ENCODE data around the gene FNDC10. TPM values are rescaled to one million over a fixed set of nuclear protein-coding genes. Genes with fewer than 3 reads are reported as not detected.
"Not testable (repeated sequence)": the region's sequence is repeated elsewhere in the genome, so short reads cannot be mapped to it uniquely, and the experiment has no call there.

Gene FNDC10
- 10 to 100 TPM in 1 of 4 donors, 1 to 10 TPM in 3; 5.8 to 15.6 (median 7.9) TPM for total RNA-seq

DNA sequence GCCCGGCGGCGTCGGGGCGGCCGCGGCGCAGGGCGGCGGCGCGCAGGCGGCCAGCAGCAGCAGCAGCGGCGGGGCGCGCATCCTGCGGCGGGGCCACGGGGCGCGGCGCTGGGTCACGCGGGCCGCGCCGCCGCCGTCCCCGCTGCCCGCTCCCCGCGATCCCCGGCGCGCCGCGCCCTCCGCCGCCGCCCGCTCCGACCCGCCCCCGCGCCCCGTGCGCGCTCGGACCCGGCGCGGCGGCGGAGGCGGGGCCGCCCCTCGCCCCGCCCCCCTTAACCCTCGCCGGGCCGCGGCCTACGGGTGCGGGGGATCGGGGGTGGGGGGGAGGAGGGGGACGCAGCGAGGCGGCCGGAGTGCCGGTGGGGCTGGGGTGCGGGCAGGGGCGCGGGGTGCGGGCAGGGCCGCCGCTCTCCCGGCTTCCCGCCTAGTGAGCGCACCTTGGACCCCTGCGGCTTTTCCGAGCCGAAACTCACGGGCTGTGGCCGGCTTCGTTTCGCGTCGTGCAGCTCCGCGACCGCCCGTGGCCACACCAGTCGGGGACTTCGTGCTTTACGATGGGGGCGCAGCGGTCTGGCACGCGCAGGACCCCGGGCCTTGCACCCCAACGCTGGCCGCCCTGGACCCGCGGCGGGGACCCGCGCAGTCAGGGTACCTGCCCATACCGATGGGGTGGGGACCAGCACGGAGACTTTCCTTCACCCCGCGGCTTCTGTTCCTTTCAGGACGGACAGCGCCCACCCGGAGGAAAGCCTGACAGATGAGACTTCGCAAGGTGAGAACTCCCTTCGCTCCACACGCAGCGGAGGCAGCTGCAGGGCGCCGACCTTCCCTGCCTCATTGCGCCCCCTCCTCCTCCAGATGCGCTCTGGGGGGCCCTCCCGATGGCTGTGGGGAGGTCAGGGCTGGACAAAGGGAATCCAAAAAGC lies at the start of gene FNDC10:
Gene FNDC10, minus strand, starts transcription at position 201 of the 926 bp plus-strand sequence. Its CDS starts 120 bp downstream, at position 81.
- Histone ChIP-seq H3K36me3 (no peaks in the 10 kb centered on the region), H3K27me3 (peaks cover 0 to 86% (median 2%) of the 10 kb centered on the region in 4 donors), H3K4me1 (peaks cover 16 to 38% (median 29%) of the 10 kb centered on the region in 3 donors), H3K9me3 (no peaks in the 10 kb centered on the region), H3K4me3 (peak within 1 kb of the TSS; percentile 37 to 65 (median 56)), H3K27ac (no peak within 1 kb of the TSS)
- WGBS, 2 donors, result 0 to 22% methylated on average over 2 to 7 of the region's 125 CpGs
- DNase-seq, result no peak
- no peak for TF ChIP-seq POLR2A (IDR thresholded peaks at IDR 0.05)
- TF ChIP-seq, protein P1, sequence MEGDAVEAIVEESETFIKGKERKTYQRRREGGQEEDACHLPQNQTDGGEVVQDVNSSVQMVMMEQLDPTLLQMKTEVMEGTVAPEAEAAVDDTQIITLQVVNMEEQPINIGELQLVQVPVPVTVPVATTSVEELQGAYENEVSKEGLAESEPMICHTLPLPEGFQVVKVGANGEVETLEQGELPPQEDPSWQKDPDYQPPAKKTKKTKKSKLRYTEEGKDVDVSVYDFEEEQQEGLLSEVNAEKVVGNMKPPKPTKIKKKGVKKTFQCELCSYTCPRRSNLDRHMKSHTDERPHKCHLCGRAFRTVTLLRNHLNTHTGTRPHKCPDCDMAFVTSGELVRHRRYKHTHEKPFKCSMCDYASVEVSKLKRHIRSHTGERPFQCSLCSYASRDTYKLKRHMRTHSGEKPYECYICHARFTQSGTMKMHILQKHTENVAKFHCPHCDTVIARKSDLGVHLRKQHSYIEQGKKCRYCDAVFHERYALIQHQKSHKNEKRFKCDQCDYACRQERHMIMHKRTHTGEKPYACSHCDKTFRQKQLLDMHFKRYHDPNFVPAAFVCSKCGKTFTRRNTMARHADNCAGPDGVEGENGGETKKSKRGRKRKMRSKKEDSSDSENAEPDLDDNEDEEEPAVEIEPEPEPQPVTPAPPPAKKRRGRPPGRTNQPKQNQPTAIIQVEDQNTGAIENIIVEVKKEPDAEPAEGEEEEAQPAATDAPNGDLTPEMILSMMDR (IDR thresholded peaks at IDR 0.05), result no peak
- intact Hi-C loops (cut with DNase I), result no loop called here

DNA sequence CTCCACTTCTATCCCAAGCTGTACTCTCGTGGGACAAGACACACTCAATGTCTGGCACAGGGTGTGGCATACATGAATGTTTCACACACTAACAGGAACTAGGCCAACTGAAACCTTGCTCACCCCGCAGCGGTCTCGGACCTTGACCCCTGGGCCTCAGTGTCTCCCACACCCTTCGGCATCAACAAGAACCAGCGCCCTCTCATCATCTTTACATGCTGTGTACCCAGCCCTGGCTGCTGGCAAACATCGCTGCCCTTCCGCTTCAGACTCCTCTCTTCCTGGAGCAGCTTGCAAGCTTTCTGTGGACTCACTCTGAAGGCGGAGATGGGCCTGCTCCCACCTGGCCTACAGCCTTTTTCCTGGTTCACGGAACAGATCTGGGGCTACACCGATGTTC lies 48.3 kb upstream of the FNDC10 start:
- H3K4me1 ChIP-seq; intact Hi-C loops (cut with DNase I); H3K27ac ChIP-seq; DNase-seq; H3K4me3 ChIP-seq; H3K9me3 ChIP-seq; H3K27me3 ChIP-seq: not testable (repeated sequence)
- 91 to 93% methylated on average over 11 of the region's 11 CpGs for WGBS, 2 donors
- H3K36me3 ChIP-seq, result peaks cover 12 to 77% (median 23%) of the 10 kb centered on the region in 3 donors

DNA sequence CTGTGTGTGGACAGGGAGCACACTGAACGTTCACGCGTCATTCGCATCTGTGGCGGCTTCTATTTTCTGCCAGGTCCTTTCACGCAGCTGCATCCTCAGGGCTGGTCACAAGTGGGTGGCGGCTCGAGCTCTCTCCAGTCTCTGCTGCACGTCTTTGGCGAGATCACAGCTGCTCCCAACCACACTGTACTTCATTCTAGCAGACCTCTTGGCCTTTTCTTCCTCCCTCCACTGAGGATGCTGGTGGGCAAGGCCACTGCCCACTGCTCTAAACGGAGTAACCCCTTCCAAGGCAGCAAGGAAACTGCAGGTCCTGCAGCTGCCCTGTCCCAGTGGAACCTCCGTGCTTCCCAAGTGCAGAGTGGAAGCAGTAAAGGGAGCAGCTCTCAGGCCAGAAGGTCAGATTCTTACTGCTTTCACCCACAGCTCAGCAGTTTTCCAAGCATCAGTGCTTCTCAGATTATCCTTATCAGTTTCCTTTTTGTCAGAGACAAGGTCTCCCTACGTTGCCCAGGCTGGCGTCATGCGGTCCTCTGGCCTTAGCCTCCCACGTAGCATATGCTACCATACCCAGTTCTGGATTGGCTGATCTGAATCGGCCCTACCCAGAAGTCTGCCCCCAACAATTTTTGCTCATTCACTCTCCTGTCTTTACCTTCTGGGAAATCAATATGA lies 47.8 kb upstream of the FNDC10 start:
- H3K27ac ChIP-seq; DNase-seq; H3K9me3 ChIP-seq; H3K4me3 ChIP-seq; H3K4me1 ChIP-seq; H3K27me3 ChIP-seq; intact Hi-C loops (cut with DNase I): not testable (repeated sequence)
- H3K36me3 ChIP-seq, result peaks cover 12 to 71% (median 17%) of the 10 kb centered on the region in 3 donors
- WGBS, 2 donors, result 86 to 95% methylated on average over 14 to 15 of the region's 17 CpGs

DNA sequence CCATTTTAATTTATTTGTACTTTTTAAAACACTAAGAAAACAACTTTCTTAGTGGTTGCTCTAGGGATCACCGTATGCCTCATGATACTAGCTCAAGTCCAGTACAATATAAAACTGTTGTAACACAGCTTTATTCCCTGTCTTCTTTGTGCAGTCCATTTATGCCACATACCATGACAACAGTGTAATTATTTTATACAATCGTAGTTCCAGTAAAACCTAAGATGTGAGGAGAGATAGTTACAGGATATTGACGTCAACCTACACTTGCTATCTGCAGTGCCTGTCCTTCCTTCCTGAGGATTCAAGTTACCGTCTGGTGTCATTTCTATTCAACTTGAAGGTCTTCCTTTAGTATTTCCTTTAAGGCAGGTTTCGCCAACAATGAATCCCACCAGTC lies 46.4 kb upstream of the FNDC10 start:
- H3K27ac ChIP-seq; H3K4me1 ChIP-seq; H3K27me3 ChIP-seq; DNase-seq; H3K4me3 ChIP-seq; intact Hi-C loops (cut with DNase I); H3K9me3 ChIP-seq: not testable (repeated sequence)
- peaks cover 6 to 60% (median 9%) of the 10 kb centered on the region in 3 donors for H3K36me3 ChIP-seq
- WGBS, 2 donors, result 81 to 82% methylated on average over 4 of the region's 5 CpGs

DNA sequence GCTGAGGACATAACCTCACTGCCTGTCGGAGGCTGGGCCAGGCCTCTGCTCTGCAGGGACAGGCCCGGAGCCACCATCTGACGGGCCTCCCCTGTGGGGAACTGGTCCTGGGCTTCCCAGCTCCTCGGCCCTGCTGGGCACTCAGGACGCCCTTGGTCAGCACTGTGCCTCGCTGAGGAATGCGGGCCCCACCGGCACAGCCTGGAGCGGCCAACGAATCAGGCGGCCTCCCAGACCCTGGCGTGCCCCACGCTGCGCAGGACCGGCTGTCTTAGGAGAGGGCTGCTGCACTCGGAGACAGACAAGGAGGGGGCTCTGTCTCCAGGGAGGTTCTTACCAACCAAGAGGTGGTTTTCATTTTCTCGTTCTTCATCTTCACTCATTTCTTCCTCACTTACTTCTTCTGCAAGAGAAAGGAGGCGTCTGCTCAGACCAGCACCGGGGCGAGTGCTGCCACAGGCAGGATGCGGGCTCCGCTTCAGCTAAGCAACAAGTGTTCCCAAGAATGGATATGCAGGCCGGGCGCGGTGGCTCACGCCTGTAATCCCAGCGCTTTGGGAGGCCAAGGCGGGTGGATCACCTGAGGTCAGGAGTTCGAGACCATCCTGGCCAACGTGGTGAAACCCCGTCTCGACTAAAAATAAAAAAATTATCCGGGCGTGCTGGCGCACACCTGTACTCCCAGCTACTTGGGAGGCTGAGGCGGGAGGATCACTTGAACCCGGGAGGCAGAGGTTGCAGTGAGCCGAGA lies 41.0 kb upstream of the FNDC10 start:
- DNase-seq; intact Hi-C loops (cut with DNase I); H3K27me3 ChIP-seq; H3K27ac ChIP-seq; H3K9me3 ChIP-seq; H3K4me3 ChIP-seq; H3K4me1 ChIP-seq: not testable (repeated sequence)
- H3K36me3 ChIP-seq, result peaks cover 11 to 55% (median 12%) of the 10 kb centered on the region in 3 donors
- 80% methylated on average over 1 of the region's 38 CpGs; no CpG with 5 or more reads in 1 of the 2 donors for WGBS, 2 donors

DNA sequence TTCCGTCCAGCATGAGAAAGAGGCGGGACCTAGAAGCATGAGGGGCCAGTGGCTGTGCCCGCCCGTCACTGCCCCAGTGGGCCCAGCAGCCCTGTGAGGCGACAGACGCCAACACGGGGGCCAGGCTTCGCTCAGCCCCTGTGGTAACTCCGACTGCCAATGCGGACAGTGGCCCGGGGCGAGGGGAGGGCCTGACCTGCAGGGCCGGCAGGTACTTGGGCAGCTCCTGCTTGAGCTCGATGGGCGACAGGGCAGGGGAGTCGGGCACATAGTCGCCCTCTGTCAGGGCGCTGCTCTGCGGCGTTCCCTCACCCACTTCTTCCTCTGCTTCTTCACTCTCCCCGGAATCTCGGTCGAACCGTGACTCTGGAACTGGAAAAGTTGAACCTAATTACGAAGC lies 40.1 kb upstream of the FNDC10 start:
- H3K36me3 ChIP-seq, result peaks cover 11 to 50% (median 12%) of the 10 kb centered on the region in 3 donors
- H3K9me3 ChIP-seq; DNase-seq; H3K4me3 ChIP-seq; H3K27me3 ChIP-seq; H3K27ac ChIP-seq; H3K4me1 ChIP-seq; intact Hi-C loops (cut with DNase I): not testable (repeated sequence)
- WGBS, 2 donors, result 40% methylated on average over 1 of the region's 25 CpGs; no CpG with 5 or more reads in 1 of the 2 donors

DNA sequence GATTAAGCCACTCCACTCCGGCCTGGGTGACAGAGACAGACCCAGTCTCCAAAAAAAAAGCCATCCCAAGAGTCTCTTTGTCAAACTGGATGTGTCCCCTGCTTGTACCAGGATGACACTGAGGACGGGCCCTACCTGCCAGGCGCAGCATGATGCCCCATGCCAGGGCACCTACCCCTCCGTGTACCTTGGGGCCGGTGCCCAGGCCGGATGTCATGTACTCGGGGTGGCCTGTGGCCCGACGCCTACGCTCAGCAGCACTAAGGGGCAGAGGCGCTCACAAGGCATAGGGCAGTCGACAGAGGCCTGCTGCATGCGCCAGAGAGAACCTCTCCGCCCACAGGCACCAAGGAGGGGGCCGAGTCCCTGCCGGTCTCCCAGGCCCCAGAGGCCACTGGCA lies 39.4 kb upstream of the FNDC10 start:
- DNase-seq, result not testable (repeated sequence)

DNA sequence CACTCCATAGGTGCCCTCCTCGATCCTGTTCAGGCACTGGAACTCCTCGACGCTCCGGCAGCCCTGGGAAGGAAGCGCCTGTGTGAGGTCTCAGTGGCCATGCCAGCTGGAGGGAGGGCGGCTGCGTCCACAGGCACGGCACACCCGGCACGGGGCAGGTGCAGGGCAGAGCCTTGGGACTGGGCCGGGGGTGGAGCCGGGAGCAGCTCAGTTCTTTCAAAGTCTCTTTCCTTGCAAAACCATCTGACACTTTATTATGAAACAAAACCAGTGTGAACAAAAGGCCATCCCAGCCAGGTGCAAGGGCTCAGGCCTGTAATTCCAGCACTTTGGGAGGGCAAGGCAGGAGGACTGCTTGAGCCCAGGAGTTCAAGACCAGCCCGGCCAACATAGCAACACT lies 38.6 kb upstream of the FNDC10 start:
- intact Hi-C loops (cut with DNase I); H3K4me1 ChIP-seq; H3K9me3 ChIP-seq; DNase-seq; H3K27me3 ChIP-seq; H3K27ac ChIP-seq; H3K4me3 ChIP-seq: not testable (repeated sequence)
- WGBS, 2 donors, result 59 to 83% methylated on average over 1 to 3 of the region's 13 CpGs
- H3K36me3 ChIP-seq, result peaks cover 11 to 50% (median 12%) of the 10 kb centered on the region in 3 donors

More for the DNA sequence above, 39.4 kb upstream of the FNDC10 start:
- H3K4me1 ChIP-seq; intact Hi-C loops (cut with DNase I); H3K9me3 ChIP-seq; H3K4me3 ChIP-seq; H3K27me3 ChIP-seq; H3K27ac ChIP-seq: not testable (repeated sequence)
- peaks cover 11 to 50% (median 12%) of the 10 kb centered on the region in 3 donors for H3K36me3 ChIP-seq
- WGBS, 2 donors, result no CpG with 5 or more reads among the region's 16 CpGs

DNA sequence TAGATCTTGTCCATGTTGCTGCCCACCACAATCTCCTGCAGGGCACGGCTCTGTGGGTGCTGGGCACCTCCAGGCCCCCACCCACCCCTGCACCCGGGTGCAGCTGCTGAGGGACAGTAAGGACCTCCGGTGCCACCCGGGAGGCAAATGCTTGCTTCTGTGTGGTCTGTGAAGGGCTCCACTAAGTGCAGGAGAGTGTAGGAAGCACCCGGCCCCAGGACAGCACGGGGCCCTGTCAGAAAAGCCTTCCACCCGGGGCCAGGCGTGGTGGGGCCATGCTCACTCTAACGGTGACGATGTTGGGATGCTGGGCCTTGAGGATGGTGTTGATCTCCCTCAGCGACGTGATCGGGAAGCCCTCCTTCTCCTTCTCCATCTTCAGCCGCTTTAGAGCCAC lies 37.5 kb upstream of the FNDC10 start:
- H3K4me1 ChIP-seq; intact Hi-C loops (cut with DNase I); DNase-seq; H3K9me3 ChIP-seq; H3K27ac ChIP-seq; H3K4me3 ChIP-seq; H3K27me3 ChIP-seq: not testable (repeated sequence)
- WGBS, 2 donors, result no CpG with 5 or more reads among the region's 14 CpGs
- H3K36me3 ChIP-seq, result peaks cover 11 to 50% (median 12%) of the 10 kb centered on the region in 3 donors

DNA sequence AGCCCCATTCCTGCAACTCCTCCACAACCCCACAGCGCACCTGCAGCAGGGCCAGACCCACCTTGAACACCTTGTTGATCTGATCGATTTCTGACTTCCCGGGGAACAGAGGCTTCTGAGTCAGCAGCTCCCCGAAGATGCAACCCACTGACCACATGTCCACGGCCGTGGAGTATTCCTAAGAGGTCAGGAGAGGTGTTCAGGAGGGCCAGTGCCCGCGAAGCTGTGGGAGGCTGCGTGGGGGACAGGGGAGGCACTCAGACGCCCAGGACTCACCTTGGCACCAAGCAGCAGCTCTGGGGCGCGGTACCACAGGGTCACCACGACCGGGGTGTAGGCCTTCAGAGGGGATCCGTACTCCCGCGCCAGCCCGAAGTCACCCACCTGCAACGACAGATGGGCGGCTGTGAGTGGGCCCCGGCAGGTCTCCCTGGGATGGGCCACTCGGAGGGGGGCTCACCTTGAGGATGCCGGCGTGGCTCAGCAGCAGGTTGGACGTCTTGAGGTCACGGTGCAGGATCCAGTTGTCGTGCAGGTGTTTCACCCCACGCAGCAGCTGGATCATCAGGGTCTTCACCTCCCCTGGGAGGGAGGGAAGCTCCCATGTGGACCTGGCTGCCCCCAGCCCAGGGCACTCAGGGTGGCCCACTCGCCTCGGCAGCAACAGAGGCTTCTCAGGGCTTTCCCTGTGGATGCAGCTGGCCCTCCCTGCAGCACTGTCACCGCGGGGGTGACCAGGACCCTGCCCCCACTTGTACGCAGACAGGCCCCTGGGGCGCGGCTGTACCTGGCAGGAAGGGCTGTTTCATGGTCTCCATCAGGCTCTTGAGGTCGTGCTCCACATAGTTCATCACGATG lies 36.9 kb upstream of the FNDC10 start:
- H3K4me1 ChIP-seq; DNase-seq; H3K27ac ChIP-seq; H3K9me3 ChIP-seq; H3K27me3 ChIP-seq; intact Hi-C loops (cut with DNase I); H3K4me3 ChIP-seq: not testable (repeated sequence)
- WGBS, 2 donors, result 86 to 100% methylated on average over 1 to 4 of the region's 37 CpGs
- peaks cover 11 to 50% (median 12%) of the 10 kb centered on the region in 3 donors for H3K36me3 ChIP-seq
